HepG2 (cell line): ENCODE results near the gene ANKRD35. TPM values are rescaled to one million over a fixed set of nuclear protein-coding genes. Genes with fewer than 3 reads are reported as not detected.

Source experiments
- ATAC-seq: fragments of 200-7000 bp; cut with Tn5 transposase; 3 replicates; pipeline ENCODE4 v1.9.1; 2020; ENCODE audit warnings: mild to moderate bottlenecking, moderate library complexity
- BruUV-seq: library from RNA; stranded (reverse); fragments of 400-500 nt; replicated peaks from 2 replicates; lab custom pipeline; 2021; lab: Mats Ljungman, UMichigan
- CTCF ChIA-PET: fragments of 300-600 bp; formaldehyde crosslinking; extraction: SDS; loops from one replicate; lab custom pipeline; 2021; ENCODE audit warnings: low total read pairs, inconsistent platforms, low intra/inter-chr PET ratio; lab: Yijun Ruan, JAX
- POLR2A ChIA-PET: fragments of 350-600 bp; sonication (Branson Sonifier 250); formaldehyde crosslinking; loops from one replicate; lab custom pipeline; 2020; ENCODE audit warnings: antibody characterized with exemption, inconsistent platforms; lab: Yijun Ruan, JAX
- DNase-seq: peaks from one replicate; pipeline ENCODE4 v3.0.0-alpha.2; 2015; ENCODE audit warnings: low spot score
- FAIRE-seq: peaks from 3 replicates; lab custom pipeline; 2011; peaks lifted over from hg19 to GRCh38; lab: Jason Lieb, UNC
- H2AFZ ChIP-seq: one replicate; pipeline ENCODE4 v1.6.1; 2011; ENCODE audit warnings: low read length, inconsistent platforms
- H3K27ac ChIP-seq: fragments of 300-600 bp; 3 replicates; pipeline ENCODE4 v1.8.0; 2011; ENCODE audit warnings: mixed run types, mild to moderate bottlenecking, mixed read lengths, low read length, inconsistent platforms; ENCODE audit not compliant: insufficient read depth; ENCODE audit errors: extremely low read length
- H3K27me3 ChIP-seq, 2 experiments: fragments of 200-600 bp in 1 of 2; 2 replicates in 1 of 2; 3 replicates in 1 of 2; pipeline versions ENCODE4 v1.6.0 to v1.8.0; 2011; ENCODE audit warnings: low read length in 2 of 2, mild to moderate bottlenecking in 2 of 2, moderate library complexity in 2 of 2, inconsistent platforms in 1 of 2; ENCODE audit not compliant: insufficient read depth in 2 of 2, control insufficient read depth in 1 of 2
- H3K36me3 ChIP-seq, 2 experiments: fragments of 200-600 bp in 1 of 2; replicated peaks in 1 of 2; 2 replicates in 1 of 2; 3 replicates in 1 of 2; pipeline versions ENCODE4 v1.5.1 to v1.8.0; 2011; ENCODE audit warnings: low read length in 2 of 2, inconsistent platforms in 1 of 2; ENCODE audit not compliant: insufficient read depth in 2 of 2, control insufficient read depth in 1 of 2
- H3K4me1 ChIP-seq: 2 replicates; pipeline ENCODE4 v1.5.1; 2012; ENCODE audit warnings: low read length, inconsistent platforms; ENCODE audit not compliant: insufficient read depth
- H3K4me2 ChIP-seq: 2 replicates; pipeline ENCODE4 v1.6.0; 2011; ENCODE audit warnings: low read depth, low read length, inconsistent platforms
- H3K4me3 ChIP-seq, 3 experiments: fragments of 200-600 bp in 1 of 3; sonication (generic), shearing (Covaris generic) in 1 of 3; replicated peaks in 1 of 3; 2 replicates each; pipeline ENCODE4 v1.5.1; 2011 to 2016; ENCODE audit warnings: low read length in 3 of 3, inconsistent platforms in 2 of 3, low read depth in 2 of 3, mild to moderate bottlenecking in 2 of 3, control low read depth in 1 of 3, mixed read lengths in 1 of 3; ENCODE audit not compliant: insufficient read depth in 1 of 3
- H3K79me2 ChIP-seq: one replicate; pipeline ENCODE4 v1.6.1; 2011; ENCODE audit warnings: low read length, inconsistent platforms; ENCODE audit not compliant: insufficient read depth
- H3K9ac ChIP-seq: 2 replicates; pipeline ENCODE4 v1.6.0; 2011; ENCODE audit warnings: mild to moderate bottlenecking, low read depth, low read length, inconsistent platforms; ENCODE audit not compliant: insufficient read depth
- H3K9me3 ChIP-seq: 2 replicates; pipeline ENCODE4 v1.5.1; 2012; ENCODE audit warnings: mild to moderate bottlenecking, low read length
- H4K20me1 ChIP-seq: 2 replicates; pipeline ENCODE4 v1.6.0; 2011; ENCODE audit warnings: inconsistent platforms, mild to moderate bottlenecking, low read length, moderate library complexity; ENCODE audit not compliant: insufficient read depth
- KDM5B ChIP-seq: sonication (generic); formaldehyde crosslinking; IDR thresholded peaks from 2 replicates; pipeline ENCODE4 v1.4.0; 2020; ENCODE audit warnings: missing genetic modification reagents, mild to moderate bottlenecking, borderline replicate concordance
- MAFK ChIP-seq, 2 experiments: IDR thresholded peaks in 1 of 2; conservative IDR thresholded peaks in 1 of 2; 2 replicates each; pipeline ENCODE4 v1.6.1; 2011; ENCODE audit warnings: improper control_type of control experiment in 2 of 2, low read length in 2 of 2
- NRL ChIP-seq: sonication (generic); formaldehyde crosslinking; IDR thresholded peaks from 2 replicates; pipeline ENCODE4 v1.5.0; 2020; ENCODE audit warnings: missing genetic modification reagents, mild to moderate bottlenecking, moderate library complexity, borderline replicate concordance
- SNAI1 ChIP-seq: sonication (generic); formaldehyde crosslinking; IDR thresholded peaks from 2 replicates; pipeline ENCODE4 v1.5.0; 2020; ENCODE audit warnings: mild to moderate bottlenecking, missing genetic modification reagents, borderline replicate concordance
- SP1 ChIP-seq, 2 experiments: fragments of 450-650 bp in 1 of 2; sonication (generic) in 1 of 2; formaldehyde crosslinking in 1 of 2; IDR thresholded peaks; 2 replicates each; pipeline versions ENCODE4 v1.4.0 to v1.6.1; 2016 to 2020; ENCODE audit warnings: missing genetic modification reagents in 1 of 2
- SP2 ChIP-seq: sonication (generic); formaldehyde crosslinking; IDR thresholded peaks from 2 replicates; pipeline ENCODE4 v1.5.1; 2020; ENCODE audit warnings: mild to moderate bottlenecking, missing genetic modification reagents
- SRF ChIP-seq: IDR thresholded peaks from 2 replicates; pipeline ENCODE4 v1.6.1; 2011; ENCODE audit warnings: mild to moderate bottlenecking, low read depth, low read length, moderate library complexity
- ZNF317 ChIP-seq: sonication (generic); formaldehyde crosslinking; IDR thresholded peaks from 2 replicates; pipeline ENCODE4 v1.5.0; 2020; ENCODE audit warnings: mild to moderate bottlenecking, missing genetic modification reagents
- ZSCAN25 ChIP-seq: sonication (generic); formaldehyde crosslinking; IDR thresholded peaks from 2 replicates; pipeline ENCODE4 v1.8.0; 2022; ENCODE audit warnings: mild to moderate bottlenecking, missing genetic modification reagents
- WGBS: methylation state at CpG from one replicate; pipeline ENCODE4 v1.1.6; 2017; ENCODE audit warnings: low lambda C conversion rate; 5-methylcytosine and 5-hydroxymethylcytosine counted together
- in situ Hi-C: cut with HindIII; loops from 2 replicates; pipeline ENCODE4 v1.10.0; 2017; ENCODE audit warnings: low pct_unique_long_range_greater_than_20kb; ENCODE audit not compliant: extremely low pct_ligation_motif_present
- intact Hi-C: fragments of 100-400 bp; cut with micrococcal nuclease; formaldehyde crosslinking; loops from one replicate; pipeline ENCODE4 v1.10.0; 2022; ENCODE audit not compliant: unreplicated experiment
- polyA plus RNA-seq, 8 experiments: library from polyadenylated mRNA; depleted of rRNA in 3 of 8; stranded (reverse) in 7 of 8; unstranded in 1 of 8; fragments of >200 nt; fragmentation: Illumina TruSeq in 4 of 8; extraction: Trizol in 4 of 8; gene quantifications; 2 replicates each; pipeline versions ENCODE4 v1.2.1 to v1.2.3, GENCODE V29; 2011 to 2016; ENCODE audit warnings: low read depth in 4 of 8, missing spikeins in 1 of 8, mixed read lengths in 1 of 8; ENCODE audit not compliant: insufficient read depth in 1 of 8
- total RNA-seq, 5 experiments: library from RNA; depleted of rRNA; stranded (reverse); fragments of >200 nt; fragmentation: Illumina TruSeq; extraction: Trizol; gene quantifications; 2 replicates each; pipeline ENCODE4 v1.2.3, GENCODE V29; 2016; ENCODE audit warnings: low read depth in 1 of 5
- TF ChIP-seq, protein P1 (sequence below): sonication (generic); formaldehyde crosslinking; IDR thresholded peaks from 2 replicates; pipeline ENCODE4 v1.8.1; 2023; ENCODE audit warnings: mild to moderate bottlenecking, moderate library complexity, missing genetic modification reagents
- TF ChIP-seq, protein P2 (sequence below): sonication (generic); formaldehyde crosslinking; IDR thresholded peaks from 2 replicates; pipeline ENCODE4 v1.4.0; 2020; ENCODE audit warnings: missing genetic modification reagents
- TF ChIP-seq, protein P3 (sequence below): sonication (generic); formaldehyde crosslinking; IDR thresholded peaks from 2 replicates; pipeline ENCODE4 v1.4.0; 2020; ENCODE audit warnings: missing genetic modification reagents, borderline replicate concordance

Gene ANKRD35
- total and polyA plus RNA-seq, 2 of the 13 experiments (the other 11 are each of a cell fraction or from before 2014, with no cell fraction given): 0.02 TPM; not detected in 1

DNA sequence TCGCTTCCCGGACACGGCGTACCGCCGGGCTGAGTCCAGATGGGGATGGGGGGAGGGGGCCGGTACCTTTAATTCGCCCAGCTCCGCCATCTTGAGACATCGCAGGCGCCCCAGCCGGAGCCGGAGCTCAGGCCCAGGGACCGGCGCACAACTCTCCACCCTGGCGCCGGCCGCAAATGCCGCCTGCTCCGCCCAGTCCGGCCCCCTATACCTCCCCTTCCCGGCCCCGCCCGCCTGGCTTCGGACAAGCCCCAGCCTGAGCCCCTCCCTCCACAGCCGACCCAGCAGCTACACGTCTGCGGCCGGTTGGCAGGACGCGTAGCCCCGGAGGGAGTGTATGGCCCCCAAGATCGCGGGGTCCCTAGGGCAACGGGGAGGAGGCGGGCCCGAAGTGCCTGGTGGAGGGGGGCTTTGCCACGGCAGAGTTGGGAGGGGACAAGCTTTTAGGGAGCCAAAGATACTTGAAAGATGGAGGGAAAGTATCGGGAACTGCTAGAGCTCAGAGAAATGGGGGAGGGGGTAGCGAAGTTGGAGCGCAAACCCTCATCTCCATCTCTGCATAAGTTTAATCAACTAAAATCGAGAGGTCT is 26.7 kb downstream of the ANKRD35 start, which contains the start of gene PIAS3 (continued):
- TF ChIP-seq, protein P1, sequence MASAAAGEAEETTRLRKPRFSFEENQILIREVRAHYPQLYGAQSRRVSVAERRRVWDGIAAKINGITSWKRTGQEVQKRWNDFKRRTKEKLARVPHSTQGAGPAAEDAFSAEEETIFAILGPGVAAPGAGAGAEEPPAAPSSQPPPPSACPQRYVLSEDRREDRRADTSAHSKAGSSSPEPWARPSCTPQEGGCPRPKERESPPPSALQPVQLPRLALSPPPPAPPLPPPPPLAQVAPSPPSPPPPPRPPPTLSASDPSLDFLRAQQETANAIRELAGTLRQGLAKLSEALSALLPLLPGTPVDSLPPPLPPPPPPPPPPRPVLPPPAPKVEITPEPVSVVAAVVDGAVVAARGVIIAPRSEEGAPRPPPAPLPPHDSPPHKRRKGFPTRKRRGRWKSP (CRISPR knock-in tag): peak; percentile 58; the same call in 1 of the 2 replicates
- TF ChIP-seq SP1 (IDR thresholded peaks at IDR 0.05): no peak
- TF ChIP-seq SP1 (CRISPR knock-in tag; IDR thresholded peaks at IDR 0.05): peak; percentile 82
- peak; percentile 57; the same call in 1 of the 2 replicates for TF ChIP-seq KDM5B (CRISPR knock-in tag)
- TF ChIP-seq SP2 (CRISPR knock-in tag): no peak
- TF ChIP-seq SNAI1 (CRISPR knock-in tag): peak; percentile 78; the same call in 1 of the 2 replicates
- peak; percentile 80; the same call in 1 of the 2 replicates for TF ChIP-seq NRL (CRISPR knock-in tag)

DNA sequence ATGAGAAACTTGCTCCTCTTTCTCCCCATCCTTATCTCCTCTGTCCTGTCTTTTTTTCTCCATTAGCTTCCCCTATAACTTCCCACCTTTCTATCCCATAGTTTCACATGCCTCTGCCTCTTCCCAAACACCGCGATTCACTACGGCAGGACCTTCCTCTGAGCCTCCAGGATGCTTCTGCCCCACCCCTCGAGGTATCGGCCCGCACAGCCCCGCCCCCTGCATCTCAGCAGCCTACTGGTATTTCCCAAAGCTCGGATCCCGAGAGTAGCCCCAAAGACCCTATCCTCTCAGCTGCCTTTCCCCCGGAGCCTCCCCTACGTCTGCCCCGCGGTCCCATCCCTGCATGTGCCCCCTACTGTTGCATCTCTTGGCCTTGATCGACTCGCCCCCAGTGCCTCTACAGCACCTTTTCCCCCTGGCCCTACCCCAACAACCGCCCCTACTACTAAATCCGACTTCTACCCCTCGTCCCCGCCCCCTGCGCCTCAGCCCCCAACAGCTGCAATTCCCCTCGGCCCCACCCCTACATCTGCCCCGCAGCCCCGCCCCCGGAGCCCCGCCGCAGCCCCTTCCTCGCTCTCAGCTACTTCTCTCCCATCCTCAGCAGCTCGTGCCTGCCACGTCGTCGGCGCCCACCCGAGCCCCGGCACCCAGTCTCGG is 27.3 kb downstream of the ANKRD35 start:
- Histone ChIP-seq H3K27me3 (0 out of 5 replicates have a peak, but pooled peaks cover 0 to 2% of the 10 kb centered on the region in 2 experiments), H3K4me3 (peak overlapping the region; percentile 82 to 92 (median 87)), H3K36me3 (peaks cover 6 to 20% of the 10 kb centered on the region in 2 experiments), H3K79me2 (peaks cover 3% of the 10 kb centered on the region), H3K27ac (no peak overlapping the region), H4K20me1 (no peaks in the 10 kb centered on the region), H2AFZ (peak overlapping the region; percentile 42), H3K4me2 (peak overlapping the region; percentile 88), H3K9ac (peak overlapping the region; percentile 68), H3K4me1 (peaks cover 21% of the 10 kb centered on the region), H3K9me3 (no peaks in the 10 kb centered on the region)
- ATAC-seq (peak; percentile 34), DNase-seq (no peak), FAIRE-seq (no peak)
- BruUV-seq: no TSS peak
- intact Hi-C loops (loop anchor here (5.0 kb wide), 2 partner anchors 34 to 104 kb away; partner anchors contain the start of genes ANKRD34A and POLR3GL), in situ Hi-C loops (no loop called here)
- ChIA-PET POLR2A (interaction anchor here (0.9 to 2.6 kb wide), 15 partner anchors 12 to 577 kb away, joined by 3 to 44 read pairs (median 10); partner anchors contain the start of genes ANKRD34A, ANKRD35, LIX1L and NUDT17), CTCF (interaction anchor here (0.8 kb wide), 1 partner anchor 12 kb away, joined by 3 read pairs; no protein-coding TSS in a partner anchor)
- WGBS: under 1% methylated on average over 34 of the region's 35 CpGs
- TF ChIP-seq ZSCAN25 (peak; percentile 43; the same call in 1 of the 2 replicates), MAFK (conservative IDR thresholded peaks at IDR 0.05 in 1 of 2, IDR thresholded peaks at IDR 0.05 in 1 of 2; ENCODE audit: low read length in 2 of 2) (no peak), SRF (no peak), ZNF317 (CRISPR knock-in tag) (peak; percentile 12; the same call in 1 of the 2 replicates)
- TF ChIP-seq, protein P2, sequence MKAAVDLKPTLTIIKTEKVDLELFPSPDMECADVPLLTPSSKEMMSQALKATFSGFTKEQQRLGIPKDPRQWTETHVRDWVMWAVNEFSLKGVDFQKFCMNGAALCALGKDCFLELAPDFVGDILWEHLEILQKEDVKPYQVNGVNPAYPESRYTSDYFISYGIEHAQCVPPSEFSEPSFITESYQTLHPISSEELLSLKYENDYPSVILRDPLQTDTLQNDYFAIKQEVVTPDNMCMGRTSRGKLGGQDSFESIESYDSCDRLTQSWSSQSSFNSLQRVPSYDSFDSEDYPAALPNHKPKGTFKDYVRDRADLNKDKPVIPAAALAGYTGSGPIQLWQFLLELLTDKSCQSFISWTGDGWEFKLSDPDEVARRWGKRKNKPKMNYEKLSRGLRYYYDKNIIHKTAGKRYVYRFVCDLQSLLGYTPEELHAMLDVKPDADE: 0 out of 2 replicates have a peak, but pooled peaks have one; percentile 16
- TF ChIP-seq, protein P3, sequence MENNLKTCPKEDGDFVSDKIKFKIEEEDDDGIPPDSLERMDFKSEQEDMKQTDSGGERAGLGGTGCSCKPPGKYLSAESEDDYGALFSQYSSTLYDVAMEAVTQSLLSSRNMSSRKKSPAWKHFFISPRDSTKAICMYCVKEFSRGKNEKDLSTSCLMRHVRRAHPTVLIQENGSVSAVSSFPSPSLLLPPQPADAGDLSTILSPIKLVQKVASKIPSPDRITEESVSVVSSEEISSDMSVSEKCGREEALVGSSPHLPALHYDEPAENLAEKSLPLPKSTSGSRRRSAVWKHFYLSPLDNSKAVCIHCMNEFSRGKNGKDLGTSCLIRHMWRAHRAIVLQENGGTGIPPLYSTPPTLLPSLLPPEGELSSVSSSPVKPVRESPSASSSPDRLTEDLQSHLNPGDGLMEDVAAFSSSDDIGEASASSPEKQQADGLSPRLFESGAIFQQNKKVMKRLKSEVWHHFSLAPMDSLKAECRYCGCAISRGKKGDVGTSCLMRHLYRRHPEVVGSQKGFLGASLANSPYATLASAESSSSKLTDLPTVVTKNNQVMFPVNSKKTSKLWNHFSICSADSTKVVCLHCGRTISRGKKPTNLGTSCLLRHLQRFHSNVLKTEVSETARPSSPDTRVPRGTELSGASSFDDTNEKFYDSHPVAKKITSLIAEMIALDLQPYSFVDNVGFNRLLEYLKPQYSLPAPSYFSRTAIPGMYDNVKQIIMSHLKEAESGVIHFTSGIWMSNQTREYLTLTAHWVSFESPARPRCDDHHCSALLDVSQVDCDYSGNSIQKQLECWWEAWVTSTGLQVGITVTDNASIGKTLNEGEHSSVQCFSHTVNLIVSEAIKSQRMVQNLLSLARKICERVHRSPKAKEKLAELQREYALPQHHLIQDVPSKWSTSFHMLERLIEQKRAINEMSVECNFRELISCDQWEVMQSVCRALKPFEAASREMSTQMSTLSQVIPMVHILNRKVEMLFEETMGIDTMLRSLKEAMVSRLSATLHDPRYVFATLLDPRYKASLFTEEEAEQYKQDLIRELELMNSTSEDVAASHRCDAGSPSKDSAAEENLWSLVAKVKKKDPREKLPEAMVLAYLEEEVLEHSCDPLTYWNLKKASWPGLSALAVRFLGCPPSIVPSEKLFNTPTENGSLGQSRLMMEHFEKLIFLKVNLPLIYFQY (CRISPR knock-in tag): no peak
